Hepatocyte (in vitro differentiated cells): ENCODE results near the gene AGBL4. TPM values are rescaled to one million over a fixed set of nuclear protein-coding genes. Genes with fewer than 3 reads are reported as not detected.

Experiments used
- DNase-seq: peaks from one replicate; pipeline ENCODE4 v3.0.0-alpha.2; 2016; ENCODE audit warnings: low spot score
- H2AFZ ChIP-seq: fragments of 200-600 bp; sonication (generic); 2 replicates; pipeline ENCODE4 v1.6.0; 2016; ENCODE audit warnings: antibody characterized with exemption, mild to moderate bottlenecking
- H3K27ac ChIP-seq: fragments of 200-600 bp; sonication (generic); 2 replicates; pipeline ENCODE4 v1.5.1; 2016; ENCODE audit warnings: mild to moderate bottlenecking
- H3K27me3 ChIP-seq: fragments of 200-600 bp; sonication (generic); 2 replicates; pipeline ENCODE4 v1.6.1; 2016
- H3K36me3 ChIP-seq: fragments of 200-600 bp; sonication (generic); replicated peaks from 2 replicates; pipeline ENCODE4 v1.5.1; 2016; ENCODE audit warnings: low read depth; ENCODE audit not compliant: insufficient read depth
- H3K4me1 ChIP-seq: fragments of 200-600 bp; sonication (generic); 2 replicates; pipeline ENCODE4 v1.5.1; 2016; ENCODE audit warnings: mild to moderate bottlenecking, moderate library complexity; ENCODE audit not compliant: insufficient read depth
- H3K4me2 ChIP-seq: fragments of 200-600 bp; sonication (generic); 2 replicates; pipeline ENCODE4 v1.6.0; 2016
- H3K4me3 ChIP-seq: fragments of 200-600 bp; sonication (generic); 2 replicates; pipeline ENCODE4 v1.5.1; 2016; ENCODE audit warnings: mild to moderate bottlenecking
- H3K79me2 ChIP-seq: fragments of 200-600 bp; sonication (generic); 2 replicates; pipeline ENCODE4 v1.6.0; 2017; ENCODE audit warnings: mild to moderate bottlenecking
- H3K9me2 ChIP-seq: fragments of 200-600 bp; sonication (generic); replicated peaks from 2 replicates; pipeline ENCODE4 v1.6.0; 2017; ENCODE audit warnings: mild to moderate bottlenecking; ENCODE audit not compliant: insufficient read depth
- H3K9me3 ChIP-seq: fragments of 200-600 bp; sonication (generic); 2 replicates; pipeline ENCODE4 v1.5.1; 2016; ENCODE audit warnings: low read depth, mild to moderate bottlenecking
- H4K20me1 ChIP-seq: fragments of 200-600 bp; sonication (generic); 2 replicates; pipeline ENCODE4 v1.6.0; 2016; ENCODE audit warnings: mild to moderate bottlenecking; ENCODE audit not compliant: insufficient read depth, poor library complexity, severe bottlenecking
- CTCF ChIP-seq: fragments of 200-600 bp; sonication (generic); IDR thresholded peaks from 2 replicates; pipeline ENCODE4 v1.5.1; 2016; ENCODE audit warnings: antibody characterized with exemption, mild to moderate bottlenecking; ENCODE audit not compliant: poor library complexity
- EZH2 ChIP-seq: fragments of 200-600 bp; sonication (generic); IDR thresholded peaks from 2 replicates; pipeline ENCODE4 v1.6.1; 2016; ENCODE audit warnings: antibody characterized with exemption, mild to moderate bottlenecking, borderline replicate concordance
- EZH2phosphoT487 ChIP-seq: fragments of 200-600 bp; sonication (generic); IDR thresholded peaks from one replicate; pipeline ENCODE4 v1.6.1; 2018; ENCODE audit warnings: antibody characterized with exemption, mild to moderate bottlenecking, low read depth, moderate library complexity; ENCODE audit not compliant: unreplicated experiment, severe bottlenecking
- WGBS: methylation state at CpG from one replicate; pipeline ENCODE4 v1.1.6; 2016; ENCODE audit warnings: low lambda C conversion rate; ENCODE audit errors: missing lambda C conversion rate; 5-methylcytosine and 5-hydroxymethylcytosine counted together
- polyA plus RNA-seq: library from polyadenylated mRNA; unstranded; fragments of >200 nt; fragmentation: Nextera tagmentation; extraction: Ambion mirVana; gene quantifications from 2 replicates; pipeline ENCODE4 v1.2.1, GENCODE V29; 2016
- total RNA-seq: library from RNA; depleted of rRNA; stranded (reverse); fragments of >200 nt; gene quantifications from 2 replicates; pipeline ENCODE4 v1.2.3, GENCODE V29; 2014

Gene AGBL4
- total and polyA plus RNA-seq, 2 experiments from 2014 or later: 0.50 to 0.73 TPM

DNA sequence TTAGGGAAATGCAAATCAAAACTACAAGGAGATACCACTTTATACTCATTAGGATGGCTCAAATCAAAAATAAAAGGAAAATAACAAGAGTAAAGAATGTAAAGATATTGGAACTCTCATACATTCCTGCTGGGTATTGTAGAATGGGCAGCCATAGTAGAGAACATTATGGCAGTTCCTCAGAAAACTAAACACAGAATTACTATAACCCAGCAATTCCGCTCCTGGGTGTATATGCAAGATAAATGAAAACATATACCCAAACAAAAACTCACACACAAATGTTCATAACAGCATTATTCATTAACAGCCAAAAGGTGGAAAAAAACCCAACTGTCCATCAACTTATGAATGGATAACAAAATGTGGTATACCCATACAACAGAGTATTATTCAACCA, 1258.4 kb downstream of the AGBL4 start:
- Histone ChIP-seq H4K20me1 (no peaks in the 10 kb centered on the region), H3K9me3 (no peaks in the 10 kb centered on the region), H3K4me3 (no peak overlapping the region), H3K36me3 (no peaks in the 10 kb centered on the region), H3K4me2 (no peak overlapping the region), H3K9me2 (no peaks in the 10 kb centered on the region), H3K27ac (no peak overlapping the region), H3K79me2 (peaks cover 26% of the 10 kb centered on the region), H3K27me3 (no peaks in the 10 kb centered on the region), H3K4me1 (peaks cover 27% of the 10 kb centered on the region), H2AFZ (no peak overlapping the region)
- no peak for DNase-seq
- no peak for TF ChIP-seq CTCF
- TF ChIP-seq EZH2phosphoT487: no peak
- TF ChIP-seq EZH2: no peak
- 100% methylated on average over 1 of the region's 1 CpG for WGBS

DNA sequence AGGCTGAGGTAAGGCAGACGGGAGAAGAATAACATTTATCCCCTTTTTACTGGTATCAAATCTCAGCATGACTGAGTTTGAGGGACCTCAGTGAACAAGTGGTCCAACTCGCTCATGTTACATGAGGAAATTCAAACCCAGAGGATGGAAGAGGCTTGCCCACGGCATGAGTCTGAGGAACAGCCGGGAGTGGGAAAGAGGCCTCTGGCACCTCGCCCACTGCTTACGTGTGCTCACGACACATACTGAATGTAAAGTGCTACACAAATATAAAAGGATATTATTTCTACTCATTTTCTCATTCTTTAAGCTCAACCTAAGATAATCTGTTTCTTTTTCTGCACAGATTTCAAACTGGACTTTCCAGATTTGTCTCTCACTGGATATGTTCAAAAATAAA, 1261.8 kb downstream of the AGBL4 start:
- Histone ChIP-seq H3K9me2 (no peaks in the 10 kb centered on the region), H3K27me3 (no peaks in the 10 kb centered on the region), H3K36me3 (no peaks in the 10 kb centered on the region), H3K4me3 (no peak overlapping the region), H3K9me3 (no peaks in the 10 kb centered on the region), H3K4me2 (no peak overlapping the region), H4K20me1 (no peaks in the 10 kb centered on the region), H3K79me2 (peaks cover 15% of the 10 kb centered on the region), H3K27ac (no peak overlapping the region), H2AFZ (no peak overlapping the region), H3K4me1 (peaks cover 12% of the 10 kb centered on the region)
- no peak for DNase-seq
- TF ChIP-seq EZH2phosphoT487 (no peak), EZH2 (no peak), CTCF (no peak)
- WGBS: 85% methylated on average over 7 of the region's 7 CpGs

GRCh38 chr1:48761411-48761810, 1262.3 kb downstream of the AGBL4 start:
- Histone ChIP-seq H3K4me2 (no peak overlapping the region), H2AFZ (no peak overlapping the region), H3K27ac (no peak overlapping the region), H3K36me3 (no peaks in the 10 kb centered on the region), H3K27me3 (no peaks in the 10 kb centered on the region), H3K79me2 (peaks cover 12% of the 10 kb centered on the region), H3K9me2 (no peaks in the 10 kb centered on the region), H3K4me1 (peaks cover 11% of the 10 kb centered on the region), H3K4me3 (no peak overlapping the region), H4K20me1 (no peaks in the 10 kb centered on the region), H3K9me3 (no peaks in the 10 kb centered on the region)
- no peak for DNase-seq
- TF ChIP-seq EZH2: no peak
- TF ChIP-seq EZH2phosphoT487: no peak
- TF ChIP-seq CTCF: no peak

DNA sequence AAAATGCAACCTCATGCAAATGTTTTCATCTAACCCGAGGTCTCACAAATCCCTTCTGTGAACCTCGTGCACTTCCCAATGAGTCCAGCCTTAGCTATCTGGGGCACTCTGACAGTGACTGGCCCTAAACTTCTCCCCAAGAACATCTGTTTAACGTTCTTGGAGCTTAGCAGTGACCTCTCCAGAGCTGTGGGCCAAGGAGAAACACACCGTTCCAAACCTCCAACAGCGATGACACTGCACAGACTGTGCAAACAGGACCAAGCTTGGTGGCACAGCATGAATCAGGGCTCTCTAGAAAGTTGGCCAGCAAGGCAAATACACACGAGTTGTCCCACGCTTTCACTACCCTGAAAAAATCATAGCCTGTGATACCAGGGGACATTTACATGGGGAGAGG, 1262.9 kb downstream of the AGBL4 start:
- Histone ChIP-seq H3K27me3 (no peaks in the 10 kb centered on the region), H3K9me3 (no peaks in the 10 kb centered on the region), H3K4me3 (no peak overlapping the region), H3K4me1 (peaks cover 11% of the 10 kb centered on the region), H2AFZ (no peak overlapping the region), H3K36me3 (no peaks in the 10 kb centered on the region), H3K4me2 (no peak overlapping the region), H3K9me2 (no peaks in the 10 kb centered on the region), H4K20me1 (no peaks in the 10 kb centered on the region), H3K27ac (no peak overlapping the region), H3K79me2 (peaks cover 10% of the 10 kb centered on the region)
- no peak for DNase-seq
- WGBS: 74% methylated on average over 7 of the region's 7 CpGs
- TF ChIP-seq EZH2phosphoT487: no peak
- no peak for TF ChIP-seq CTCF
- TF ChIP-seq EZH2: no peak
